PC-9 (cell line): ENCODE results near the gene MPC2. TPM values are rescaled to one million over a fixed set of nuclear protein-coding genes. Genes with fewer than 3 reads are reported as not detected.

Source experiments
- BruUV-seq: library from RNA; stranded (reverse); fragments of 400-500 nt; replicated peaks from 2 replicates; lab custom pipeline; 2021; lab: Mats Ljungman, UMichigan
- CTCF ChIA-PET: fragments of 300-600 bp; sonication (Branson Sonifier 250); formaldehyde crosslinking; loops from one replicate; lab custom pipeline; 2022; ENCODE audit warnings: antibody characterized with exemption; lab: Charles Lee
- POLR2A ChIA-PET: fragments of 300-600 bp; sonication (Branson Sonifier 250); formaldehyde crosslinking; loops from one replicate; lab custom pipeline; 2022; ENCODE audit warnings: antibody characterized with exemption; ENCODE audit not compliant: unreplicated experiment; lab: Charles Lee
- DNase-seq, 2 experiments: peaks; one replicate each; pipeline versions ENCODE4 v3.0.0 to v3.0.0-alpha.2; 2015 to 2022; ENCODE audit warnings: mixed read lengths in 1 of 2
- H2AFZ ChIP-seq: fragments of 200-600 bp; sonication (generic); 2 replicates; pipeline ENCODE4 v1.8.1; 2017; ENCODE audit warnings: antibody characterized with exemption
- H3F3A ChIP-seq: fragments of 200-600 bp; sonication (generic); 2 replicates; pipeline ENCODE4 v1.8.1; 2017; ENCODE audit warnings: antibody characterized with exemption, mild to moderate bottlenecking, low read depth; ENCODE audit not compliant: insufficient read depth
- H3K27ac ChIP-seq: fragments of 200-600 bp; sonication (generic); 2 replicates; pipeline ENCODE4 v1.6.1; 2016; ENCODE audit warnings: mixed run types
- H3K27me3 ChIP-seq: fragments of 200-600 bp; sonication (generic); 2 replicates; pipeline ENCODE4 v1.6.1; 2016; ENCODE audit warnings: low read depth, mixed run types; ENCODE audit not compliant: insufficient read depth
- H3K36me3 ChIP-seq: fragments of 200-600 bp; sonication (generic); 2 replicates; pipeline ENCODE4 v1.6.1; 2016; ENCODE audit warnings: low read depth, mixed run types
- H3K4me1 ChIP-seq: fragments of 200-600 bp; sonication (generic); replicated peaks from 2 replicates; pipeline ENCODE4 v1.6.1; 2016; ENCODE audit warnings: mixed run types; ENCODE audit not compliant: insufficient read depth
- H3K4me2 ChIP-seq: fragments of 200-600 bp; sonication (generic); 2 replicates; pipeline ENCODE4 v1.6.1; 2017; ENCODE audit warnings: mixed run types
- H3K4me3 ChIP-seq: fragments of 200-600 bp; sonication (generic); 2 replicates; pipeline ENCODE4 v1.6.1; 2016; ENCODE audit warnings: mixed run types
- H3K79me2 ChIP-seq: fragments of 200-600 bp; sonication (generic); 2 replicates; pipeline ENCODE4 v1.6.1; 2017; ENCODE audit warnings: low read depth, mixed run types
- H3K9me2 ChIP-seq: fragments of 200-600 bp; sonication (generic); 2 replicates; pipeline ENCODE4 v1.8.1; 2017; ENCODE audit warnings: mild to moderate bottlenecking; ENCODE audit not compliant: insufficient read depth
- H3K9me3 ChIP-seq: fragments of 200-600 bp; sonication (generic); 2 replicates; pipeline ENCODE4 v1.8.1; 2016; ENCODE audit warnings: low read depth; ENCODE audit not compliant: insufficient read depth
- H4K20me1 ChIP-seq: fragments of 200-600 bp; sonication (generic); 2 replicates; pipeline ENCODE4 v1.8.1; 2017; ENCODE audit not compliant: insufficient read depth
- CTCF ChIP-seq: fragments of 200-600 bp; sonication (generic); conservative IDR thresholded peaks from 2 replicates; pipeline ENCODE4 v1.6.1; 2017; ENCODE audit warnings: mixed run types, antibody characterized with exemption, mild to moderate bottlenecking, moderate library complexity
- EZH2 ChIP-seq: fragments of 200-600 bp; sonication (generic); IDR thresholded peaks from 2 replicates; pipeline ENCODE4 v1.8.0; 2017; ENCODE audit warnings: antibody characterized with exemption, low read depth
- intact Hi-C: fragments of 100-400 bp; cut with micrococcal nuclease; formaldehyde crosslinking; loops from one replicate; pipeline ENCODE4 v1.10.0; 2022; ENCODE audit not compliant: unreplicated experiment
- total RNA-seq: library from RNA; stranded (reverse); gene quantifications from 2 replicates; pipeline ENCODE4 v1.2.3, GENCODE V29; 2021

The MPC2 gene
- total RNA-seq, 1 experiment from 2014 or later, result 78.7 TPM

DNA sequence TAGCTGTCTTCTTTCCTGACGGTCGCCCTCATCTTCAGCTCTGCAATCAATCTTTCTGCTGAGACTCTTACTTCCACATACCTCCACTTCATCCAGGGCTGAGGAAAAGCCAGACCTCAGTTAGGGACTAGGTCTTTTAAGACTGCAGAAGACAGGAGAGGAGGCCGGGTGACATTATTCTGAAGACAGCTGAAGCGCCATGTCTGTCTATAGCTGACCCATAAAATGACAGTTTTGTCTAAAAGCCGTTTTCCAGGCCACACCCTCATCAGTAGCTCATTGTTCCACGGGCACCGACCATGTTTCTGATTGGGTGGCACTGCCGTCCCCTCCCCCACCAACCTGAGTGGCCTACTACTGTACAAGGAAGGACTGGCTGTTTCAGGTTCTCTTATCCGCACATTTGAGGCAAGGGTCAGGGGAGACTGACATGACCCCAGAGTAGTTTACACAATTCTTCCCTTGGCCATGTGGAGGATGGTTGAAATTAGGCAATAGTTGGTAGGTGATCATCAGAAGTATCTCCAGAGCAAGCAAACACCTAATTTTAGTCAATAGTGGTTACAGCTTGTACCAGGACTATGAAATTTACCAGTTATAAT lies 22.9 kb downstream of the MPC2 start, which contains the start of gene ADCY10:
Gene ADCY10, minus strand, starts transcription at position 240 of the 602 bp plus-strand sequence. CDS start 8,994 bp downstream, outside the sequence.
- no TSS peak for BruUV-seq
- Histone ChIP-seq H4K20me1 (no peaks in the 10 kb centered on the region), H3K36me3 (peaks cover 4% of the 10 kb centered on the region; the same call in 1 of the 2 replicates), H3K9me2 (no peaks in the 10 kb centered on the region), H3K27me3 (no peaks in the 10 kb centered on the region), H3K9me3 (peaks cover 3% of the 10 kb centered on the region; the same call in 1 of the 2 replicates), H3K4me2 (no peak within 1 kb of the TSS), H3F3A (no peaks in the 10 kb centered on the region), H3K4me1 (no peaks in the 10 kb centered on the region), H3K79me2 (no peaks in the 10 kb centered on the region), H2AFZ (no peak within 1 kb of the TSS), H3K4me3 (no peak within 1 kb of the TSS), H3K27ac (no peak within 1 kb of the TSS)
- CTCF ChIA-PET, result no interaction called here
- TF ChIP-seq EZH2 (no peak), CTCF (no peak)
- intact Hi-C loops, result no loop called here
- no peak for DNase-seq
- POLR2A ChIA-PET, result no interaction called here

- Histone ChIP-seq H3K9me2 (no peaks in the 10 kb centered on the region), H3K4me1 (no peaks in the 10 kb centered on the region), H3K9me3 (peaks cover 7% of the 10 kb centered on the region; the same call in 1 of the 2 replicates), H4K20me1 (no peaks in the 10 kb centered on the region), H2AFZ (no peak overlapping the region), H3K27ac (no peak overlapping the region), H3F3A (no peaks in the 10 kb centered on the region), H3K36me3 (peaks cover 4% of the 10 kb centered on the region; the same call in 1 of the 2 replicates), H3K27me3 (no peaks in the 10 kb centered on the region), H3K79me2 (no peaks in the 10 kb centered on the region), H3K4me3 (no peak overlapping the region), H3K4me2 (no peak overlapping the region)
- intact Hi-C loops, result no loop called here
- ChIA-PET POLR2A (no interaction called here), CTCF (no interaction called here)
- no peak for DNase-seq
- no TSS peak for BruUV-seq
- no peak for TF ChIP-seq CTCF
- TF ChIP-seq EZH2, result no peak
Measured at GRCh38 chr1:167912294-167912693, 24.6 kb downstream of the MPC2 start.

DNA sequence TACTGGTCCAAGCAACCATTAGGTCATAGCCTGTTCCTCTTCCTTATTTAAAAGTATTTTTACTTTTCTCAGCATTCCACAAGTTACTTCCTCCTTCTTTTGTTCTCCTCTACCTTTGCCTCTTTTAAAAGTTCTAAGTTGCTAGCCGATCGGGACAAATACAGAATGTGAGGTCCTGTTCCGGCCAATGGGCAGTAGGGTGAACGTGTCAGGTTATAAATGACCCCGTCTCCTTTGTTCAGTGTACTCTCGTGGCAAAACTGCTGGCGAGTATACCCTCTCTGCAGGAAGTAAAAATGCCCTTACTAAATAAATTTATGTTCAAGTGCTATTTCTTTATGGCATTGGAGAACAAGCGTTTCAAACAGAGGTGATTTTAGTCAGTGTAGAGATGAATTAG lies 25.5 kb downstream of the MPC2 start:
- no peaks in the 10 kb centered on the region for H3F3A ChIP-seq
- intact Hi-C loops, result no loop called here
- DNase-seq, result no peak
- TF ChIP-seq CTCF, result no peak
- TF ChIP-seq EZH2, result no peak
- no peaks in the 10 kb centered on the region for H3K4me1 ChIP-seq
- POLR2A ChIA-PET, result no interaction called here
- H3K9me3 ChIP-seq, result peaks cover 7% of the 10 kb centered on the region; the same call in 1 of the 2 replicates
- H3K27me3 ChIP-seq, result no peaks in the 10 kb centered on the region
- H3K27ac ChIP-seq, result no peak overlapping the region
- CTCF ChIA-PET, result no interaction called here
- H4K20me1 ChIP-seq, result no peaks in the 10 kb centered on the region
- H3K79me2 ChIP-seq, result no peaks in the 10 kb centered on the region
- H2AFZ ChIP-seq, result no peak overlapping the region
- no peaks in the 10 kb centered on the region for H3K9me2 ChIP-seq
- no peak overlapping the region for H3K4me3 ChIP-seq
- peaks cover under 1% of the 10 kb centered on the region; the same call in 1 of the 2 replicates for H3K36me3 ChIP-seq
- no TSS peak for BruUV-seq
- H3K4me2 ChIP-seq, result no peak overlapping the region
